Activated naive CD4-positive, alpha-beta T cell treated with Interleukin-2 at 50 U/mL for 16 hours (primary cell): ENCODE data around the gene IQCE.

ENCODE experiments used
- DNase-seq: peaks from one replicate; pipeline ENCODE4 v3.0.0-alpha.2; 2020

IQCE gene

GRCh38 chr7:2637066-2637471, 78.3 kb downstream of the IQCE start:
- no peak for DNase-seq

DNA sequence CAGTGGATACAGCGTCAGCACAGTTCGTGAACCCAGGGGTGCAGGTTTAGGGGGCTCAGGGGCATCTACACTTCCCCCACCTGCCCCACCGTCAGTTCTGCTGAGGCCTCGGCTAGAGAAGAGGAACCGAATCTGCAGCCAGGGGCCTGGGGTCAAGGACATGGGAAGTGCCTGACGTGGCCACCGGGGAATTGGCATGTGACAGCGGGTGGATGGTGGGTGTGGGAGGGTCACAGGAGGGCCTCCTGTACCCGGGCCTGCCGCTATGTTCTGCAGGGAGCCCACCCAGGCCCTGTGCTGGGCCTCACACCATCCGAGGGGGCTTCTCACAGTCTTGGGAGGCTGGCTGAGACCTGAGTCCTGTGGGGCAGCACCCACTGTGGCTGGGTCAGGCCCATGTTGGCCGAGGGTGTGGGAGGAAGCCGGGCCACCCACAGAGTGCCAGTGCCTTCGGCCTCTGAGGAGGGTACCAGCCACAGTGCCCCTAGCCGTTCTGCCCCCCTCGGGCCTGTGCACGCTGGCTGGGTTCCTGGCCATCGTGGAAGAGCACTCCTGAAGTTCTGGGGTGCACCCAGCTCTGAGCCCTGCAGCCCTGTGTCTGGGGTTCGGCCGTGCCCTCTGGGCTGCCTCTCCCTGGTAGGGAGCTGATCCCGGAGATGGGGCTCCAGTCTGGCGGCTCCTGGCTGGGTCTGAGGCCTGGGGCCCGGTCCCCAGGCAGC, 78.9 kb downstream of the IQCE start:
- DNase-seq = no peak

GRCh38 chr7:2638224-2638991, 79.6 kb downstream of the IQCE start:
- DNase-seq = no peak

GRCh38 chr7:2639181-2639681, 80.5 kb downstream of the IQCE start:
- no peak for DNase-seq

GRCh38 chr7:2639695-2640481, 81.1 kb downstream of the IQCE start:
- no peak for DNase-seq

DNA sequence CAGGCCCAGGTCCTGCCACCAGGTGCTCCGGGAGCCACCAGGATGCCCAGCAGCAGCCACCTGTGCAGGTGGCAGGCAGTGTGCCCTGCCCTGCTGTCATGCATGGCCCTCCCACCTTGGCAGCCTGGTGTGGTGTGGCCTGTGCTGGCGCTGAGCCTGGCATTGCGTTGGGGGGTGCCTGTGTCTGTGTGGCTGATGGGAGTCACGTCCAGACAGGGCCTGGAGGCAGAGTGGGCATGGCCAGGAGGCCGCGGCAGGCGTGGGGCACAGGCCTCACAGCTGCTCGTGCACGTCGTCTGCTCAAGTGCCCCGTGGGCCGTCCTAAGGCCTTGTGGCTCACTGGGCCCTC, 81.7 kb downstream of the IQCE start:
- no peak for DNase-seq

- no peak for DNase-seq
These were observed 82.1 kb downstream of the IQCE start for GRCh38 chr7:2640846-2641316.

- DNase-seq = no peak
These were observed 82.9 kb downstream of the IQCE start for GRCh38 chr7:2641406-2642393.

DNA sequence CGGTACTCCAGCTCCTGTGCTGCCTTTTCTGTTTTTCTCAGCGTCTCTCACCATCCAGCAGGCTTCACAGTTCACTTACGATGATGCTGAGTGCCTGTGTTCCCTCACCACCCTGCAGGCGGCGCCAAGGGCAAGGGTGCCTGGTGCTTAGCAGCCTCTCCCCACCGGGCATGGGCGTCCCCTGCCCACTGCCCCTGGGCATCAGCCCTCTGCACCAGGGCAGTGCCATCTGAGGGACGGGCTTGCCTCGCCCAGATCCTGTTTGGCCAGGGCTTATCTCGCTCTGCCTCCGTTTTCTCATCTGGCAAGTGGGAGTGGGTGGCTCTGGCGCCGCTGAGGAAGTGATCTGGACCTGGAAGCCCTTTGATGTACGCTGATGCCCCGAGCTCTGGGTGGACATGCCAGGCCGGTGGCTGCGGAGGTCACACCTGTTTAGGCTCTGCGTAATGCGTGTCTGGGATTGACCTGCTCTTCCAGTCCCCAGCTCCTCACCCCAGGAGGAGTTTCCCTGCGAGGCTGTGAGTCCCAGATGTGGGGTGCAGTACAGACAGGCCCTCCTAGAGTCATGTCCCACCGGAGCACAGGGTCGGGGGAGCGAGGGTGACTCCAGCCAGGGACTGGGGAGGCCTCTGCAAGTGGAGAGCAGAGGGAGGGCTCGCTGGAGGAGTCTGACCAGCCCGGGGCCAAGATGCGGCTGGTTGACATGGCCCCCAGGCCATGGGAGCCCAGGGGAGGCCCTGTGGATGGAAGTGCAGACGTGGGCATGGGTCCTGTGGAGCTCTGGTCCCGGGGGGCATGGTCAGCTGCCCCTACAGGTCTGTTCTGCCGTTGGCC, 84.8 kb downstream of the IQCE start:
- DNase-seq = no peak

DNA sequence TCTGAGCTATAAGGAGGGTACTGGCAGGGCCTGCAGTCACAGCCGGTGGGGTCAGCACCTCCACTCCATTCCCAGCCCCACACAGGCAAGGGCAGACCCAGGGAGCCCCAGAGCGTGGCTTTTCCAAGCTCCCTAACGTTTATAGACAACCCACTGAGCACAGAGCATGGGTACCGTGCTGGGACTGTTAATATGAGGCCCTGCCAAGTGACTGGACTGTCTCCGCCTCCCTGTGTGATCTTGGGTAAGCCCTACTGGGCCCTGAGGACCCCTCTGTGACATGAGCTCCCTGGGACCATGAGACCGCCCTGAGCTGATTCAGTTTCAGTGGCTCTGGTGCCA, 85.4 kb downstream of the IQCE start:
- DNase-seq = no peak

GRCh38 chr7:2644562-2645273, 85.9 kb downstream of the IQCE start:
- peak; percentile 7 for DNase-seq

GRCh38 chr7:2645274-2645868, 86.6 kb downstream of the IQCE start:
- DNase-seq = peak; percentile 7

DNA sequence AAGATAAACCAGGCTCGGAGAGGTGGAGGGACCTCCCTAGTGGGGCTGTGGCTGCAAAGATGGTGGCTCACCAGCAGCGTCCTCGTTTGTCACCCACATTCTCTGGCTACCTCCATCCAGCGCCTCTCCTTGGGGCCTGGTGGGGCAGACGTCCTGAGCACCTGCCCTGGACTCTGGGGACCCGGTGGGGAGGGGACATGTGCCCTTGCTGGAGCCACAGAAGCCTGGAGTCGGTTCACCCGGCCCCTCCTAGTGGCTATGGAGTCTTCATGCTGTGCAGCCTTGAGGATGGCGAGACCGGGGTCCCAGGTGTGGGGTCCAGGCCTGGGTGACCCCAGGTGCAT, 87.5 kb downstream of the IQCE start:
- no peak for DNase-seq

DNA sequence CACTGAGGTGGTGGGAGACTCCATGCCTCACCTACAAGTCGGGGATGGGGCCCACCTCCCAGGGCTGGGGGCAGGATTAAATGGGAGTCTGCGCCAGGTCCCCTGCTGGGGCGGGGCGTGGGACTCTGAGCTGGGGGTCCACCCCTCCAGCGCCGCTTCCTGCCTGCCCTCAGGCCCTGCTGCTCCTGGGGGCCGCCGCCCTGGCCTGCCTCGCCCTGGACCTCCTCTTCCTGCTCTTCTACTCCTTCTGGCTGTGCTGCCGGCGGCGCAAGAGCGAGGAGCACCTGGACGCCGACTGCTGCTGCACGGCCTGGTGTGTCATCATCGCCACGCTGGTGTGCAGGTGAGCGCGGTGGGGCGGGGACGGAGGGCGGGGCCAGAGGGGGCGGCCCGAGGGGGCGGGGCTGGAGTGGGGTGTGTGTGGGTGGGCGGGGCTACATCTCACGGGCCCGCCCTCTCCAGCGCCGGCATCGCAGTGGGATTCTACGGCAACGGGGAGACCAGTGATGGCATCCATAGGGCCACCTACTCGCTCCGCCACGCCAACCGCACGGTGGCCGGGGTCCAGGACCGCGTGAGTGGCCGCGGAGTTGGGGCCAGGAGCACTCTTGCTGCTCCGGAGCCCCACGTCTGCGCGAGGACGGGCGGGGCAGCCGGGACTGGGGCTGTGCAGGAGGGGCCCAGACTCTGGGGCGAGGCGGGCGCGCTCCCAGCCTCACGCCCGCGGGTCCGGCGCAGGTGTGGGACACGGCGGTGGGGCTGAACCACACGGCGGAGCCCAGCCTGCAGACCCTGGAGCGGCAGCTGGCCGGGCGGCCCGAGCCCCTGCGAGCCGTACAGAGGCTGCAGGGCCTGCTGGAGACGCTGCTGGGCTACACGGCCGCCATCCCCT, 88.1 kb downstream of the IQCE start:
- no peak for DNase-seq

- no peak for DNase-seq
These were observed 88.9 kb downstream of the IQCE start for GRCh38 chr7:2647594-2648172.

- DNase-seq = no peak
These were observed 90.5 kb downstream of the IQCE start for GRCh38 chr7:2649139-2649838.

DNA sequence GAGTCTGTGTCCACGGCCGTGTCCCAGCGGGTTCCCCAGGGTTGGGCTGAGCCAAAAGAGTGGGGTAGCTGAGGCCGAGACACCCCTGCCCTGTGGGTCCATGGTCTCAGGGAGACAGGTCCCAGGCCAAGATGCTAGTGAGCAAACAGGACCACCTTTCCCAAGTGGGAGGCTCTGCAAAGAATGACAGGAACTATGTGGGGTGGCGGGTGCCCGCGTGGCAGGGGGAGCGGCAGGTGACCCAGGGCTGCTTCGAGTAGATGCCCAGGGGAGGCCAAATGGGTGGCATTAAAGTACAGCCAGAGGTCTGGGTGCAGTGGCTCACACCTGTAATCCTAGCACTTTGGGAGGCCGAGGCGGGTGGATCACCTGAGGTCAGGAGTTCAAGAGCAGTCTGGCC, 91.2 kb downstream of the IQCE start:
- no peak for DNase-seq

DNA sequence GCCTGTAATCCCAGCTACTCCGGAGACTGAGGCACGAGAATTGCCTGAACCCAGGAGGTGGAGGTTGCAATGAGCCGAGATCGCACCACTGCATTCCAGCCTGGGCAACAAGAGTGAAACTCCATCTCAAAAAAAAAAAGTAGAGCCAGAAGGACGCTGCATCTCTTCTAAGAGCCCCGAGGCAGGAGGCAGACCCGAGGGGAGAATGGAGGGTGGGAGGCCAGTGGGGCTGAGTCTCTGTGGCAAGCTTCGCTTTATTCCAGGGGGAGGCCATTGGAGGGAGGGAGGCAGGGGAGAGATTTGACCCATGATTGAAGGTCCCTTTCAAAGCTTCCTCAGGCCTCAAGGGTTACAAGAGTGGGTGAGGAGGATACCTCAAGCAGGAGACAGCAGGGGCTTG, 91.7 kb downstream of the IQCE start:
- no peak for DNase-seq
